ENCODE results near the gene CAT. TPM values are rescaled to one million over a fixed set of nuclear protein-coding genes. Genes with fewer than 3 reads are reported as not detected.

Gene CAT
- total RNA-seq, 1 donor: 62.6 TPM

DNA sequence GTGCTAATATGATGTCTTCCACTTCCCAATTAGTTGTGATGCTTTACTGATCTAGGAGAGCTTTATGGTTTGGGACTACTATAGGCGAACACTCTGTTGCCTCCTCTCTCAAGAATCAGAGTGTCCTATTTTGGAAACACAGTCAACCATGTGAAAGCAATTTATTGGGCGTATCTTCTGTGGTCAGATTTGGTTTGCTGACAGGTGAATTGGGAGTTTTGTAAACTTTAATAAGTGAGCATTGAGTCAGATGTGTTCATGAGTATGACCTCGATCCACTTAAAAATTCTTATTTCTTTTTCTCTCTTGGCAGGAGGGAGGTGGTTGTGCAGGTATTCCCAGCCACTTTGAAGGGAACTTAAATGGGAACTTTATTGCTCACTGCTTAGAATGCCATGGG lies 4.4 kb downstream of the CAT start:
- Histone ChIP-seq H3K79me2 (ENCODE audit: insufficient read depth, low read length) (peaks cover 79% of the 10 kb centered on the region), H3K27ac (ENCODE audit: low read depth, low read length) (no peak overlapping the region)

DNA sequence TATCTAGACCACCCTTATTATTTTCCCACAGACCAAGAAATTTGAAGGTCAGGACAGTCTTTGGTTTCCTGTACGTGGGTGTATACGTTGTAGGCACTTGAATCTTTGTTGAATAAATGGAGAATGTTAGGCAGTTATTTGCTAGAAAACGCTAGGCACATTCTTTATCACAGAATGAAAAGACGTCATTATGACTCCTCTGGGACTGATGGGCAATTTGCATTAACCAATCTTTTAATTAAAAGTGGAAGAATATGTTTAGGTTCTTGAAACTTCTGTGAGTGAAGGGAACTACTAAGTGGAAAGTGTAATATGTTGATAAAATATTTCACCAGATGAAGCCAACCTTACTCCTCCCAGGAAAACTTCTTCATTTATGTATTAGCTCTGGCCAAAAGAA lies 5.7 kb downstream of the CAT start:
- H3K27me3 ChIP-seq (ENCODE audit: insufficient read depth, low read length): no peaks in the 10 kb centered on the region
- no peaks in the 10 kb centered on the region for H3K9me3 ChIP-seq (ENCODE audit: low read depth, low read length)
- H3K79me2 ChIP-seq (ENCODE audit: insufficient read depth, low read length): peaks cover 74% of the 10 kb centered on the region
- no peak for TF ChIP-seq CTCF (IDR thresholded peaks at IDR 0.05; ENCODE audit: extremely low read depth, low read depth, low read length)
- H3K4me2 ChIP-seq (ENCODE audit: insufficient read depth, low read length): no peak overlapping the region
- H3K4me3 ChIP-seq (ENCODE audit: insufficient read depth, low read length): no peak overlapping the region
- H2AFZ ChIP-seq (ENCODE audit: low read length): no peak overlapping the region
- H3K4me1 ChIP-seq (ENCODE audit: insufficient read depth, low read length): peaks cover 11% of the 10 kb centered on the region
- peaks cover 64% of the 10 kb centered on the region for H4K20me1 ChIP-seq (ENCODE audit: insufficient read depth, low read length)
- no peaks in the 10 kb centered on the region for H3K36me3 ChIP-seq (ENCODE audit: insufficient read depth, low read length)
- H3K27ac ChIP-seq (ENCODE audit: low read depth, low read length): no peak overlapping the region
- no peak for DNase-seq (ENCODE audit: insufficient read length, low spot score, missing footprints)

More for the DNA sequence above, 4.4 kb downstream of the CAT start:
- Histone ChIP-seq H3K4me1 (ENCODE audit: insufficient read depth, low read length) (peaks cover 13% of the 10 kb centered on the region), H3K4me2 (ENCODE audit: insufficient read depth, low read length) (no peak overlapping the region), H3K27me3 (ENCODE audit: insufficient read depth, low read length) (no peaks in the 10 kb centered on the region), H2AFZ (ENCODE audit: low read length) (no peak overlapping the region), H4K20me1 (ENCODE audit: insufficient read depth, low read length) (peaks cover 56% of the 10 kb centered on the region), H3K4me3 (ENCODE audit: insufficient read depth, low read length) (no peak overlapping the region), H3K9me3 (ENCODE audit: low read depth, low read length) (no peaks in the 10 kb centered on the region), H3K36me3 (ENCODE audit: insufficient read depth, low read length) (no peaks in the 10 kb centered on the region)
- no peak for TF ChIP-seq CTCF (IDR thresholded peaks at IDR 0.05; ENCODE audit: extremely low read depth, low read depth, low read length)
- DNase-seq (ENCODE audit: insufficient read length, low spot score, missing footprints): no peak

DNA sequence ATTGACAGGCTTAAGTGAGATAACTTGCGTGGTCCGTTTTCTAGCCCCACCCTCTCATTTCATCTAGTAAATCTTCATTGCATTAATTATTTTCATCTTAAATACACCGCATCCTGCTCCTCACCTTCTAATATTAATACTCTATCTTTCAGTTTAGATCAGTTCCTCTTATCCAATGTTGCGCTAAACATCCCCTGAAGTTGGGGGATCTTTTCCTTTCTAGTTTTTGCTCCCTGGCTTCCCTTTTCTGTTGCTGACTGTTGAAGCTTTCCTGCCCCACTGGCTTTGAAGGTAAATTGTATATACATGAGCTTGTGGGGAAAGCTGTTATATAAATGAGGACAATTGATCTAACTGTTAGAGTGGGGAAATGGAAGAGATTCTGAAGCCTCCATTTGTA lies 7.2 kb downstream of the CAT start:
- Histone ChIP-seq H2AFZ (ENCODE audit: low read length) (no peak overlapping the region), H3K79me2 (ENCODE audit: insufficient read depth, low read length) (peaks cover 61% of the 10 kb centered on the region)

GRCh38 chr11:34446386-34446785 lies 7.7 kb downstream of the CAT start:
- Histone ChIP-seq H3K4me3 (ENCODE audit: insufficient read depth, low read length) (no peak overlapping the region), H4K20me1 (ENCODE audit: insufficient read depth, low read length) (peaks cover 49% of the 10 kb centered on the region), H3K27ac (ENCODE audit: low read depth, low read length) (no peak overlapping the region), H3K9me3 (ENCODE audit: low read depth, low read length) (no peaks in the 10 kb centered on the region), H3K4me1 (ENCODE audit: insufficient read depth, low read length) (peaks cover 3% of the 10 kb centered on the region), H3K4me2 (ENCODE audit: insufficient read depth, low read length) (no peak overlapping the region), H2AFZ (ENCODE audit: low read length) (no peak overlapping the region), H3K36me3 (ENCODE audit: insufficient read depth, low read length) (peaks cover 10% of the 10 kb centered on the region), H3K79me2 (ENCODE audit: insufficient read depth, low read length) (peaks cover 57% of the 10 kb centered on the region), H3K27me3 (ENCODE audit: insufficient read depth, low read length) (no peaks in the 10 kb centered on the region)
- no peak for TF ChIP-seq CTCF (IDR thresholded peaks at IDR 0.05; ENCODE audit: extremely low read depth, low read depth, low read length)
- no peak for DNase-seq (ENCODE audit: insufficient read length, low spot score, missing footprints)

More for the DNA sequence above, 7.2 kb downstream of the CAT start:
- Histone ChIP-seq H3K4me3 (ENCODE audit: insufficient read depth, low read length) (no peak overlapping the region), H3K36me3 (ENCODE audit: insufficient read depth, low read length) (peaks cover 6% of the 10 kb centered on the region), H4K20me1 (ENCODE audit: insufficient read depth, low read length) (peaks cover 53% of the 10 kb centered on the region), H3K27ac (ENCODE audit: low read depth, low read length) (no peak overlapping the region), H3K4me1 (ENCODE audit: insufficient read depth, low read length) (peaks cover 3% of the 10 kb centered on the region), H3K9me3 (ENCODE audit: low read depth, low read length) (no peaks in the 10 kb centered on the region), H3K4me2 (ENCODE audit: insufficient read depth, low read length) (no peak overlapping the region), H3K27me3 (ENCODE audit: insufficient read depth, low read length) (no peaks in the 10 kb centered on the region)
- no peak for TF ChIP-seq CTCF (IDR thresholded peaks at IDR 0.05; ENCODE audit: extremely low read depth, low read depth, low read length)
- DNase-seq (ENCODE audit: insufficient read length, low spot score, missing footprints): no peak

All from osteoblast (primary cell).